Sigmoid colon (tissue), 7 donors: ENCODE results near the gene WIPF2. TPM values are rescaled to one million over a fixed set of nuclear protein-coding genes. Genes with fewer than 3 reads are reported as not detected.
"Not testable (repeated sequence)": the region's sequence is repeated elsewhere in the genome, so short reads cannot be mapped to it uniquely, and the experiment has no call there.

Source experiments
- DNase-seq: peaks from one replicate; pipeline ENCODE4 v3.0.0-alpha.2; 2019
- H3K27ac ChIP-seq, 4 donors: fragments of 200-600 bp; sonication (generic); one replicate each; pipeline ENCODE4 v1.5.1; 2016 to 2019; ENCODE audit warnings: mild to moderate bottlenecking in 1 of 4
- H3K27me3 ChIP-seq, 3 donors: fragments of 200-600 bp; sonication (generic); one replicate each; pipeline ENCODE4 v1.5.1; 2019; ENCODE audit warnings: mild to moderate bottlenecking in 1 of 3
- H3K36me3 ChIP-seq, 4 donors: fragments of 200-600 bp; sonication (generic); one replicate each; pipeline ENCODE4 v1.5.1; 2016 to 2019
- H3K4me1 ChIP-seq, 4 donors: fragments of 200-600 bp; sonication (generic); one replicate each; pipeline ENCODE4 v1.5.1; 2017 to 2019
- H3K4me3 ChIP-seq, 4 donors: fragments of 200-600 bp; sonication (generic); one replicate each; pipeline ENCODE4 v1.5.1; 2017 to 2019; ENCODE audit warnings: mild to moderate bottlenecking in 2 of 4, moderate library complexity in 1 of 4
- H3K9me3 ChIP-seq, 4 donors: fragments of 200-600 bp in 3 of 4; sonication (generic) in 3 of 4; one replicate each; pipeline versions ENCODE4 v1.5.1 to v1.6.1; 2013 to 2019
- CTCF ChIP-seq, 4 experiments: fragments of 450-650 bp in 3 of 4; fragments of 200-600 bp in 1 of 4; IDR thresholded peaks; one replicate each; pipeline ENCODE4 v1.5.1; 2016 to 2019; ENCODE audit warnings: antibody characterized with exemption in 4 of 4, mild to moderate bottlenecking in 3 of 4, moderate library complexity in 2 of 4
- EP300 ChIP-seq, 4 donors: sonication (generic); formaldehyde crosslinking; IDR thresholded peaks; one replicate each; pipeline ENCODE4 v1.6.1; 2017; ENCODE audit warnings: antibody characterized with exemption in 4 of 4
- POLR2A ChIP-seq, 2 donors: fragments of 450-650 bp; IDR thresholded peaks; one replicate each; pipeline ENCODE4 v1.6.1; 2016; ENCODE audit warnings: antibody characterized with exemption in 2 of 2, mild to moderate bottlenecking in 2 of 2, moderate library complexity in 2 of 2
- POLR2AphosphoS5 ChIP-seq, 4 donors: sonication (generic); formaldehyde crosslinking; IDR thresholded peaks; one replicate each; pipeline ENCODE4 v1.6.1; 2017; ENCODE audit warnings: antibody characterized with exemption in 4 of 4
- WGBS, 2 donors: extraction: QIAGEN DNeasy Blood & Tissue Kit; methylation state at CpG; one replicate each; pipeline ENCODE4 v1.1.7; 2013; 5-methylcytosine and 5-hydroxymethylcytosine counted together
- intact Hi-C: fragments of 100-400 bp; cut with DNase I; formaldehyde crosslinking; loops from one replicate; pipeline ENCODE4 v1.15.1; 2023
- polyA plus RNA-seq, 3 donors: library from polyadenylated mRNA; stranded (reverse); fragments of 200-250 nt; gene quantifications; one replicate each; pipeline ENCODE4 v1.2.3, GENCODE V29; 2013
- total RNA-seq, 4 donors: library from RNA; depleted of rRNA; stranded (reverse); fragments of >200 nt; gene quantifications; one replicate each; pipeline ENCODE4 v1.1.0, GENCODE V29; 2016
- donor health status: healthy with polysubstance abuse.
- donor health status: Bipolar disorder and iron deficiency.
- donor health status: healthy.

The WIPF2 gene
- total and polyA plus RNA-seq, 7 donors: 6.7 to 20.3 (median 10.2) TPM

GRCh38 chr17:40191237-40192208, 27.6 kb upstream of the WIPF2 start:
- peaks cover 0 to 6% (median 0%) of the 10 kb centered on the region in 4 donors for H3K36me3 ChIP-seq
- peak overlapping the region; percentile 43 to 71 (median 57) for H3K4me3 ChIP-seq
- H3K4me1 ChIP-seq: peaks cover 0 to 19% (median 15%) of the 10 kb centered on the region in 4 donors
- intact Hi-C loops: loop anchor here (1.0 to 2.0 kb wide), 2 partner anchors 78 to 179 kb away; no protein-coding TSS in a partner anchor
- H3K27ac ChIP-seq: peak overlapping the region; percentile 59 to 82 (median 72)
- no peaks in the 10 kb centered on the region for H3K9me3 ChIP-seq
- TF ChIP-seq POLR2A (IDR thresholded peaks at IDR 0.05) (no peak), CTCF (IDR thresholded peaks at IDR 0.05) (peak; percentile 14 to 65 (median 38)), POLR2AphosphoS5 (IDR thresholded peaks at IDR 0.05) (peak; percentile 12 to 35 (median 28))
- no peaks in the 10 kb centered on the region for H3K27me3 ChIP-seq
- WGBS, 2 donors: 23 to 66% methylated on average over 60 of the region's 60 CpGs
- peak; percentile 89 for DNase-seq

GRCh38 chr17:40192961-40193360, 26.1 kb upstream of the WIPF2 start:
- TF ChIP-seq EP300 (IDR thresholded peaks at IDR 0.05) (no peak), POLR2A (IDR thresholded peaks at IDR 0.05) (no peak), POLR2AphosphoS5 (IDR thresholded peaks at IDR 0.05) (no peak), CTCF (IDR thresholded peaks at IDR 0.05) (no peak)
- DNase-seq: no peak
- Histone ChIP-seq H3K27me3 (no peaks in the 10 kb centered on the region), H3K4me1 (peaks cover 0 to 19% (median 15%) of the 10 kb centered on the region in 4 donors), H3K36me3 (peaks cover 0 to 6% (median 0%) of the 10 kb centered on the region in 4 donors), H3K27ac (no peak overlapping the region), H3K4me3 (no peak overlapping the region), H3K9me3 (no peaks in the 10 kb centered on the region)
- intact Hi-C loops: no loop called here
- 95 to 96% methylated on average over 2 of the region's 2 CpGs for WGBS, 2 donors

- Histone ChIP-seq H3K9me3 (no peaks in the 10 kb centered on the region), H3K36me3 (no peaks in the 10 kb centered on the region), H3K27me3 (no peaks in the 10 kb centered on the region), H3K27ac (no peak overlapping the region), H3K4me1 (peaks cover 0 to 19% (median 15%) of the 10 kb centered on the region in 4 donors), H3K4me3 (no peak overlapping the region)
- intact Hi-C loops: no loop called here
- TF ChIP-seq POLR2AphosphoS5 (IDR thresholded peaks at IDR 0.05) (no peak), CTCF (IDR thresholded peaks at IDR 0.05) (no peak), EP300 (IDR thresholded peaks at IDR 0.05) (no peak), POLR2A (IDR thresholded peaks at IDR 0.05) (no peak)
- 31 to 59% methylated on average over 2 of the region's 2 CpGs for WGBS, 2 donors
- DNase-seq: no peak
Observed at GRCh38 chr17:40194821-40195220, 24.3 kb upstream of the WIPF2 start.

GRCh38 chr17:40197550-40197949, 21.6 kb upstream of the WIPF2 start:
- WGBS, 2 donors: 69 to 83% methylated on average over 1 of the region's 1 CpG
- intact Hi-C loops: no loop called here
- Histone ChIP-seq H3K4me3 (no peak overlapping the region), H3K27me3 (no peaks in the 10 kb centered on the region), H3K36me3 (no peaks in the 10 kb centered on the region), H3K4me1 (peaks cover 0 to 8% (median 4%) of the 10 kb centered on the region in 4 donors), H3K27ac (no peak overlapping the region), H3K9me3 (no peaks in the 10 kb centered on the region)
- TF ChIP-seq POLR2AphosphoS5 (IDR thresholded peaks at IDR 0.05) (no peak), POLR2A (IDR thresholded peaks at IDR 0.05) (no peak), EP300 (IDR thresholded peaks at IDR 0.05) (no peak), CTCF (IDR thresholded peaks at IDR 0.05) (no peak)
- no peak for DNase-seq

- DNase-seq, H3K4me1 ChIP-seq, H3K27me3 ChIP-seq, intact Hi-C loops, H3K9me3 ChIP-seq, H3K4me3 ChIP-seq, H3K36me3 ChIP-seq, H3K27ac ChIP-seq: not testable (repeated sequence)
- WGBS, 2 donors: 70% methylated on average over 8 of the region's 8 CpGs
Observed at GRCh38 chr17:40197965-40198456, 21.1 kb upstream of the WIPF2 start.
